Astrocyte (in vitro differentiated cells and primary cell): ENCODE data around the gene RTKN2.

Experiments used
- CTCF ChIP-seq: IDR thresholded peaks from 2 replicates; pipeline ENCODE4 v1.5.1; 2011; ENCODE audit warnings: low read depth, mild to moderate bottlenecking, inconsistent platforms, low read length, moderate library complexity; ENCODE audit not compliant: insufficient read depth
- EZH2 ChIP-seq: IDR thresholded peaks from 2 replicates; pipeline ENCODE4 v1.6.1; 2012; ENCODE audit warnings: mild to moderate bottlenecking, low read length, inconsistent platforms; ENCODE audit not compliant: insufficient read depth

- TF ChIP-seq CTCF (no peak), EZH2 (no peak)
These were observed 9.3 kb upstream of the RTKN2 start for GRCh38 chr10:62277971-62278370.
